GM12874 (cell line): ENCODE results near the gene TBC1D1.

Experiments
- TF ChIP-seq, protein P1 (sequence below): IDR thresholded peaks from 2 replicates; pipeline ENCODE4 v1.5.1; 2011; ENCODE audit warnings: low read depth, mild to moderate bottlenecking, control low read depth, low read length, moderate library complexity; ENCODE audit not compliant: insufficient read depth

The TBC1D1 gene

DNA sequence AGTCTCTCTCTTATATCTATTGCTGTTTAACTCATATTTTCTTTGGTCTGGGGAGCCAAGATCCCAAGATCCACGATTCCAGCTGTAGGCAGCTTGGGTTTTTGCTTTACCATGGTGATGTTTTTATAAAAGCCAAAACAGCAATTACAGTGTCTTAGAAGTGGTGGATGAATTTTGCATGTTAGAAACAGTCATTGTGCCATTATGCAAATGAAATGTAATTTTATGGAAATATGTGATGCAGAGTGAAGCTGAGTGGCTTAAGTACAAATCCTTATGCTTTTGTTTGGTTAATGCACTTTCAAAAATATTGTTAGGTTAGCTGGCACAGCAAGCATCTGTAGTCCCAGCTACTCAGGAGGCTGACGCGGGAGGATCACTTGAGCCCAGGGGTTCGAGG, 36.5 kb downstream of the TBC1D1 start:
- TF ChIP-seq, protein P1, sequence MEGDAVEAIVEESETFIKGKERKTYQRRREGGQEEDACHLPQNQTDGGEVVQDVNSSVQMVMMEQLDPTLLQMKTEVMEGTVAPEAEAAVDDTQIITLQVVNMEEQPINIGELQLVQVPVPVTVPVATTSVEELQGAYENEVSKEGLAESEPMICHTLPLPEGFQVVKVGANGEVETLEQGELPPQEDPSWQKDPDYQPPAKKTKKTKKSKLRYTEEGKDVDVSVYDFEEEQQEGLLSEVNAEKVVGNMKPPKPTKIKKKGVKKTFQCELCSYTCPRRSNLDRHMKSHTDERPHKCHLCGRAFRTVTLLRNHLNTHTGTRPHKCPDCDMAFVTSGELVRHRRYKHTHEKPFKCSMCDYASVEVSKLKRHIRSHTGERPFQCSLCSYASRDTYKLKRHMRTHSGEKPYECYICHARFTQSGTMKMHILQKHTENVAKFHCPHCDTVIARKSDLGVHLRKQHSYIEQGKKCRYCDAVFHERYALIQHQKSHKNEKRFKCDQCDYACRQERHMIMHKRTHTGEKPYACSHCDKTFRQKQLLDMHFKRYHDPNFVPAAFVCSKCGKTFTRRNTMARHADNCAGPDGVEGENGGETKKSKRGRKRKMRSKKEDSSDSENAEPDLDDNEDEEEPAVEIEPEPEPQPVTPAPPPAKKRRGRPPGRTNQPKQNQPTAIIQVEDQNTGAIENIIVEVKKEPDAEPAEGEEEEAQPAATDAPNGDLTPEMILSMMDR: no peak

- TF ChIP-seq, protein P1: no peak
Measured at GRCh38 chr4:37928426-37929416, 37.8 kb downstream of the TBC1D1 start.

- TF ChIP-seq, protein P1: no peak
Measured at GRCh38 chr4:37934096-37934495, 43.2 kb downstream of the TBC1D1 start.

DNA sequence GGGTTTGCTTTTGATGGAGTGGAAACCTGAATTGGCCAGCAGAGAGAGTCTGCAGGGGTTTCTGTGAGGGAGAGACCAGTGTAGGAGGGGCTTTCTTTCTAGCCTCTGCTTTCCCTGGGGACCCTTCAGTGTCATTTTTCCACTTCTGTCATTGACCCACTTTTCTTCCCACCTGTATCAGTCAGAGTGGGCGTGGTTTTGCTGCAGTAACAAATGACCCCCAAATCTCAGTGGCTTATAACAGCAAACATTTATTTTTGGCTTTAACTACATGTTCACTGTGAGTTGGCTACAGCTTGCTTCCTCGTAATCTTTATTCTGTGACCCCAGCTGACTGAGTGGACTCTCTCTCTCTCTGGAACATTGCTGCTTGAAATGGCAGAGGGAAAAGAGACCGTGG, 43.7 kb downstream of the TBC1D1 start:
- TF ChIP-seq, protein P1: no peak

DNA sequence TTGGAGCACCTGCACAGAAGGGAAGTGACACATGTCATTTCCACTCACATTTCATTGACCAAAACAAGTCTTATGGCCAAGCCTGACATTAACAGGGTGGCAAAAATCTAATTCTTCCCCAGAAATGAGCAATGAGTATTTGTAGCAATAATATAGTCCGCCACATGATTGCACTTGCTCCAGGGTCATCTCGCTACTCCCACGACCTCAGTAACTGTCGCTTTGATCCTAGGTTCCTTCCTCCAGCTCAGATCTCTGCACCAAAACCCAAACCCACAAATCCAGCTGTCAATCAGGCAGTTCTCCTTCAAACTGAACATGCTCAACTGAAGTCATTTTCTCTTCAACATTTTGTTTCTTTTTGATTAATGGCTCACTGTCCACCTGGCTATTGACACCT, 44.1 kb downstream of the TBC1D1 start:
- TF ChIP-seq, protein P1: no peak

- TF ChIP-seq, protein P1: no peak
Measured at GRCh38 chr4:37936889-37937498, 46.1 kb downstream of the TBC1D1 start.

GRCh38 chr4:37938208-37938607, 47.3 kb downstream of the TBC1D1 start:
- TF ChIP-seq, protein P1: no peak
